Prostate gland (tissue), 2 donors: ENCODE data around the gene SYNC. TPM values are rescaled to one million over a fixed set of nuclear protein-coding genes. Genes with fewer than 3 reads are reported as not detected.
"Not testable (repeated sequence)": the region's sequence is repeated elsewhere in the genome, so short reads cannot be mapped to it uniquely, and the experiment has no call there.

Source experiments
- DNase-seq: peaks from one replicate; pipeline ENCODE4 v3.0.0-alpha.2; 2019; ENCODE audit warnings: low spot score
- H3K27ac ChIP-seq, 2 donors: fragments of 200-600 bp; sonication (generic); 2 replicates each; pipeline ENCODE4 v1.5.1; 2017 to 2019
- H3K27me3 ChIP-seq: fragments of 200-600 bp; sonication (generic); replicated peaks from 2 replicates; pipeline ENCODE4 v1.5.1; 2019; ENCODE audit not compliant: insufficient read depth
- H3K36me3 ChIP-seq, 2 donors: fragments of 200-600 bp; sonication (generic); 1 replicate in 1 of 2; 2 replicates in 1 of 2; pipeline versions ENCODE4 v1.5.1 to v1.8.1; 2017 to 2019
- H3K4me1 ChIP-seq: fragments of 200-600 bp; sonication (generic); replicated peaks from 2 replicates; pipeline ENCODE4 v1.5.1; 2019
- H3K4me3 ChIP-seq, 2 donors: fragments of 200-600 bp; sonication (generic); 2 replicates each; pipeline ENCODE4 v1.5.1; 2017 to 2019
- H3K9me3 ChIP-seq: fragments of 200-600 bp; sonication (generic); 2 replicates; pipeline ENCODE4 v1.5.1; 2017
- POLR2A ChIP-seq: fragments of 450-650 bp; IDR thresholded peaks from one replicate; pipeline ENCODE4 v1.6.1; 2016; ENCODE audit warnings: antibody characterized with exemption, mild to moderate bottlenecking
- POLR2AphosphoS5 ChIP-seq: sonication (generic); formaldehyde crosslinking; IDR thresholded peaks from one replicate; pipeline ENCODE4 v1.6.1; 2017; ENCODE audit warnings: antibody characterized with exemption
- WGBS: methylation state at CpG from one replicate; pipeline ENCODE4 v1.1.5; 2018; 5-methylcytosine and 5-hydroxymethylcytosine counted together
- intact Hi-C: fragments of 100-400 bp; cut with DNase I; formaldehyde crosslinking; loops from one replicate; pipeline ENCODE4 v1.14.2; 2022
- total RNA-seq, 2 donors: library from RNA; depleted of rRNA; stranded (reverse); fragments of >200 nt; gene quantifications; one replicate each; pipeline ENCODE4 v1.1.0, GENCODE V29; 2016
- TF ChIP-seq, protein P1 (sequence below), 4 experiments: fragments of 200-600 bp in 2 of 4; fragments of 450-650 bp in 2 of 4; sonication (generic) in 2 of 4; IDR thresholded peaks; 1 replicate in 3 of 4; 2 replicates in 1 of 4; pipeline ENCODE4 v1.5.1; 2016 to 2019; ENCODE audit warnings: antibody characterized with exemption in 4 of 4, mild to moderate bottlenecking in 2 of 4, moderate library complexity in 2 of 4

SYNC gene
- total RNA-seq, 2 donors from 2014 or later, result 7.9 to 18.2 TPM

DNA sequence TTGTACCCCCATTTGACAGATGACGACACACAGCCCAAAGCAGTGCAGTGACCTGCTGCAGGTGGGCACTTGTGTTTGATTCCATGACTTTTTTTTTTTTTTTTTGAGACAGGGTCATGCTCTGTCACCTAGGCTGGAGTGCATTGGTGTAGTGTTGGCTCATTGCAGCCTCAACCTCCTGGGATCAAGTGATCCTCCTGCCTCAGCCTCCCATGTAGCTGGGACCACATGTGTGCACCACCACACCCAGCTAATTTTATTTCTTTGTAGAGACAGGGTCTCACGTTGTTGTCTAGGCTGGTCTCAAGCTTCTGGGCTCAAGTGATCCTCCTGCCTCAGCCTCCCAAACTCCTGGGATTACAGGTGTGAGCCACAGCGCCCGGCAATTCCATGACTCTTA, 14.9 kb upstream of the SYNC start:
- Histone ChIP-seq H3K27me3 (no peaks in the 10 kb centered on the region), H3K36me3 (no peaks in the 10 kb centered on the region), H3K27ac (peak overlapping the region; percentile 77 to 83), H3K4me3 (no peak overlapping the region), H3K4me1 (peaks cover 12% of the 10 kb centered on the region), H3K9me3 (no peaks in the 10 kb centered on the region)
- no peak for TF ChIP-seq POLR2AphosphoS5
- TF ChIP-seq, protein P1, sequence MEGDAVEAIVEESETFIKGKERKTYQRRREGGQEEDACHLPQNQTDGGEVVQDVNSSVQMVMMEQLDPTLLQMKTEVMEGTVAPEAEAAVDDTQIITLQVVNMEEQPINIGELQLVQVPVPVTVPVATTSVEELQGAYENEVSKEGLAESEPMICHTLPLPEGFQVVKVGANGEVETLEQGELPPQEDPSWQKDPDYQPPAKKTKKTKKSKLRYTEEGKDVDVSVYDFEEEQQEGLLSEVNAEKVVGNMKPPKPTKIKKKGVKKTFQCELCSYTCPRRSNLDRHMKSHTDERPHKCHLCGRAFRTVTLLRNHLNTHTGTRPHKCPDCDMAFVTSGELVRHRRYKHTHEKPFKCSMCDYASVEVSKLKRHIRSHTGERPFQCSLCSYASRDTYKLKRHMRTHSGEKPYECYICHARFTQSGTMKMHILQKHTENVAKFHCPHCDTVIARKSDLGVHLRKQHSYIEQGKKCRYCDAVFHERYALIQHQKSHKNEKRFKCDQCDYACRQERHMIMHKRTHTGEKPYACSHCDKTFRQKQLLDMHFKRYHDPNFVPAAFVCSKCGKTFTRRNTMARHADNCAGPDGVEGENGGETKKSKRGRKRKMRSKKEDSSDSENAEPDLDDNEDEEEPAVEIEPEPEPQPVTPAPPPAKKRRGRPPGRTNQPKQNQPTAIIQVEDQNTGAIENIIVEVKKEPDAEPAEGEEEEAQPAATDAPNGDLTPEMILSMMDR (IDR thresholded peaks at IDR 0.05), result no peak
- TF ChIP-seq POLR2A, result no peak
- intact Hi-C loops, result no loop called here
- WGBS, result 85% methylated on average over 4 of the region's 4 CpGs
- no peak for DNase-seq

DNA sequence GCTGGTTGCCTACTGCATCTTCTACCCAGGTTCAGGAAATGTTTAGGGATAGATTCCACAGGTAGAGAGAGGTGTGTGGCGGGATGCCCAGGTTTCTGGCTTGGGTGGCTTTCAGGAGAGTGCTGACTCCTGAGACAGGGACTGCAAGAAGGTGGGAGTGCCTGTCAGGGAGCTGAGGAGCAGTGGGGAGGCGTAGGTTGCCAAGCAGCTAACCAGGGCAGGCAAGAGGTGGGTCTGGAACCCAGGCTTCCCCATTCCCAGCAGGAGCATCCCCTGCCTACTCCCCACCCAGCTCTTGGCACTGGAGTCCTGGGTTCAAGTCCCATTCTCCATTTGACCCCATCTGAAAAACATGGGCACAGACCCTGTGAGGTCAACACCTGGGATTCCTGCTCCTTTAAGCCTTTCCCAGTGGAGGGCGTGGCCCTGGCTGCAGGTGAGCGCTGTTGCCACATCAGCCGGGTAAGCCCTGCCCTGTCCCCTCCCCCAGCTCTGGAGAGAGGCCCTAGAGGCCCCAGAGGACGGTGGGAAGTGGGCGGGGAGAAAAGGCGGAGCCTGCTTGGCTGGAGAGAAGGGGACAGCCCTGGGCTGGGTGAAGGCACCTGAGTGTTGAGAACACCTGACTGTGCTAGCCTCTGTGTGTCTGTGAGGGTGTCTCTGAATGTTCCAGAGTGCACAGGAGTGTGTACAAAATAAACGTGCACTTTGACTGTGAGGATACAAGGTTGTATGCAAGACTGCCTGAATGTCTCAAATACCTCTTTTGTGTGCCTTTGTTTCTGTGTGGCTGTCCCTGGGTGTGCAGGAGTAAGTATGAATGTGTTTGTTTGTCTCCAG, 14.0 kb upstream of the SYNC start:
- Histone ChIP-seq H3K27me3 (no peaks in the 10 kb centered on the region), H3K9me3 (no peaks in the 10 kb centered on the region), H3K27ac (peak overlapping the region; percentile 77 to 83), H3K4me3 (no peak overlapping the region), H3K36me3 (no peaks in the 10 kb centered on the region), H3K4me1 (peaks cover 12% of the 10 kb centered on the region)
- DNase-seq, result peak; percentile 98
- intact Hi-C loops, result no loop called here
- TF ChIP-seq, protein P1 (IDR thresholded peaks at IDR 0.05), result peak in 3 of 4 experiments; percentile 15 to 51 (median 16)
- peak; percentile 77 for TF ChIP-seq POLR2A
- peak; percentile 99 for TF ChIP-seq POLR2AphosphoS5
- 19% methylated on average over 9 of the region's 9 CpGs for WGBS

DNA sequence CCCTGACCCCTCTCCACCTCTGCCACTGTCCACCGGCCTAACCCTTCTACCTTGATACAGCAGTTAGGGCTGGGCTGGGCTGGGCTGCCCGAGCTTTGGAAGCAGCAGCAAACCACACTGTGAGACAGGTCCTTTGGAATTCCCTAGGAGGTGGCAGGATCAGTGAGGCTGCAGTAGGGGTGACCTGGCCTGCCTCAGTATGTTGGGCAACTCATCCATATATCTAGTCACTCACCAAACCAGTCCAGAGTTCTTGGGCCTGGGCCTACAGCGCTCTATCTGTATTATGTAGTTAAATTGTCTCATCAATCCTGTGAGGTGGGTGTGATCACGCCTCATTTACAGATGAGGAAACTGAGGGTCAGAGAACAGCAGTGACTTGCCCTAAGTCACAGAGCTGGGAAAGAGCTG, 13.3 kb upstream of the SYNC start:
- no peaks in the 10 kb centered on the region for H3K36me3 ChIP-seq
- peak; percentile 36 for DNase-seq
- H3K4me1 ChIP-seq, result peaks cover 12% of the 10 kb centered on the region
- no peak overlapping the region for H3K4me3 ChIP-seq
- peak overlapping the region; percentile 77 to 83 for H3K27ac ChIP-seq
- H3K27me3 ChIP-seq, result no peaks in the 10 kb centered on the region
- TF ChIP-seq POLR2AphosphoS5 (no peak), POLR2A (no peak)
- TF ChIP-seq, protein P1 (IDR thresholded peaks at IDR 0.05), result no peak
- intact Hi-C loops, result no loop called here
- 84% methylated on average over 4 of the region's 4 CpGs for WGBS
- H3K9me3 ChIP-seq, result no peaks in the 10 kb centered on the region

DNA sequence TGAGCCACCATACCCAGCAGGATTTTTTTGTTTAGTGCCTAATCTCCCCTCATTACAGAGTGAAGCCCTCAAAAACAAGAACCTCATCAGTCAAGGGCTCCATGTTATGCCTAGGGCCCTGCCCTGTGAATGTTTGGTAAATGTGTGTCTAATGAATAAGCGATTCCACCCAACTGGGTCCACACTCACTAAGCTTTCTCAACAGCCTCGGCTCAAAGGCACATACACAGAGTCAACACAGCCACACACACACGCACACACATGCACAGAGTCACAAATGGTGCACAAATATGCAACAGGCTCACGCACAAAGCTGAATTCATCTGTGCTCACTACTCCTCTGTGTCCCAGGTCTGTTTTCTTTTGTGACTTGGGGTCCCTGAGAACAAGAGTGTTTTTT, 11.7 kb upstream of the SYNC start:
- DNase-seq, result no peak
- TF ChIP-seq, protein P1 (IDR thresholded peaks at IDR 0.05), result no peak
- Histone ChIP-seq H3K27me3 (no peaks in the 10 kb centered on the region), H3K4me1 (peaks cover 12% of the 10 kb centered on the region), H3K27ac (no peak overlapping the region), H3K4me3 (no peak overlapping the region), H3K9me3 (no peaks in the 10 kb centered on the region), H3K36me3 (no peaks in the 10 kb centered on the region)
- intact Hi-C loops, result loop anchor here (5.0 kb wide), 1 partner anchor 158 kb away; the partner anchor contains the start of gene FNDC5
- WGBS, result 79% methylated on average over 4 of the region's 4 CpGs

DNA sequence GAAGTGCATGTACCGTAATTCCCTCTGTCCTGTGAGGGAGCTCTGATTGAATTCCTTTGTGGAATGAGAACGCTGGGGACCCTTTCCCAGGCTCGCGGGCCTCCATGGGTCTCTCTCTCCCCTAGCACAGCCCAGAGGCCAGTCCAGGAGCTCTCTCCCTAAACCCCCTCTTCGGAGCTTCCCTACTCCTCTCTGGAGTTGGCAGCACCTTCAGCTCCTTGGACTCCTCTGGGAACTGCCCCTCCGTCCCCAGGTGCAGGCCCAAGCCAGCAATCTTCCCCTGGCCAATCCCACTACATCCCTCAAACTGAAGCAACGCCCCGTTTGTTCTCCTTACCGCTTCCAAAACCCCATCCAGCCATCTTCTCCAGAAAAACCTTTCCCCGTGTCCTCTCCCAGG, 10.5 kb upstream of the SYNC start:
- H3K9me3 ChIP-seq, result no peaks in the 10 kb centered on the region
- intact Hi-C loops, result loop anchor here (2.0 to 5.0 kb wide), 2 partner anchors 60 to 159 kb away; partner anchors contain the start of gene FNDC5
- DNase-seq, result no peak
- H3K27me3 ChIP-seq, result no peaks in the 10 kb centered on the region
- no peak overlapping the region for H3K4me3 ChIP-seq
- TF ChIP-seq POLR2A (no peak), POLR2AphosphoS5 (no peak)
- TF ChIP-seq, protein P1 (IDR thresholded peaks at IDR 0.05), result no peak
- WGBS, result 85% methylated on average over 10 of the region's 10 CpGs
- H3K27ac ChIP-seq, result no peak overlapping the region
- H3K4me1 ChIP-seq, result peaks cover 12% of the 10 kb centered on the region
- H3K36me3 ChIP-seq, result no peaks in the 10 kb centered on the region

DNA sequence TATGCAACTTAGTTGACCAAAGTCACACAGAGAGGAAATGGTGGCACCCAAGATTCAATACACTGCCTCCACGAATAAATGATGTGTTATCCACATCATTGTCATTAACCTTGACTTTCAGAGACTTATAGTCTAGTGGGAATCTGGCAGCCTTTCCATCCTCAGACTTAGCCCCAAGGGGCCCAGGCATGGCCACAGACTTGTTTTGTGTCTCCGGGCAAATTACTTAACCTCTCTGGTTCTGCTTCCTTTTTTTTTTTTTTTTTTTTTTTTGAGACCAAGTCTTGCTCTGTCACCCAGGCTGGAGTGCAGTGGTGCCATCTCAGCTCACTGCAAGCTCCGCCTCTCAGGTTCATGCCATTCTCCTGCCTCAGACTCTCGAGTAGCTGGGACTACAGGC, 8.7 kb upstream of the SYNC start:
- H3K27ac ChIP-seq, H3K36me3 ChIP-seq, DNase-seq, H3K9me3 ChIP-seq, H3K27me3 ChIP-seq, H3K4me3 ChIP-seq: not testable (repeated sequence)
- WGBS, result 85% methylated on average over 4 of the region's 4 CpGs
- peaks cover 12% of the 10 kb centered on the region for H3K4me1 ChIP-seq
- intact Hi-C loops, result loop anchor here (5.0 kb wide), 1 partner anchor 161 kb away; the partner anchor contains the start of gene FNDC5
